B cell (primary cell): ENCODE measurements around the gene CCDC68. TPM values are rescaled to one million over a fixed set of nuclear protein-coding genes. Genes with fewer than 3 reads are reported as not detected.

Experiments used
- ATAC-seq: fragments of 200-7000 bp; cut with Tn5 transposase; one replicate; pipeline ENCODE4 v1.10.0; 2021; ENCODE audit warnings: low read depth, mild to moderate bottlenecking, moderate number of reproducible peaks, moderate library complexity
- CTCF ChIA-PET: fragments of 350-600 bp; sonication (Branson Sonifier 250); formaldehyde crosslinking; loops from one replicate; lab custom pipeline; 2021; ENCODE audit warnings: antibody characterized with exemption, inconsistent platforms; lab: Charles Lee
- POLR2A ChIA-PET: fragments of 350-600 bp; sonication (Branson Sonifier 250); formaldehyde crosslinking; loops from one replicate; lab custom pipeline; 2021; ENCODE audit warnings: antibody characterized with exemption; lab: Charles Lee
- DNase-seq: peaks from one replicate; pipeline ENCODE4 v3.0.0; 2013
- H2AFZ ChIP-seq: 2 replicates; pipeline ENCODE4 v1.6.1; 2012; ENCODE audit warnings: mild to moderate bottlenecking, low read depth, low read length; ENCODE audit not compliant: insufficient read depth, poor library complexity, severe bottlenecking
- H3K27ac ChIP-seq, 2 donors: 1 replicate in 1 of 2; 2 replicates in 1 of 2; pipeline ENCODE4 v1.5.1; 2012 to 2013; ENCODE audit warnings: low read length in 2 of 2, mild to moderate bottlenecking in 2 of 2, moderate library complexity in 1 of 2
- H3K27me3 ChIP-seq, 4 experiments: fragments of 200-600 bp in 1 of 4; sonication (generic) in 1 of 4; replicated peaks in 1 of 4; 1 replicate in 2 of 4; 2 replicates in 2 of 4; pipeline versions ENCODE4 v1.6.1 to v1.7.0; 2013 to 2016; ENCODE audit warnings: low read length in 3 of 4, mild to moderate bottlenecking in 2 of 4, mixed read lengths in 1 of 4, moderate library complexity in 1 of 4; ENCODE audit not compliant: insufficient read depth in 4 of 4, control insufficient read depth in 3 of 4; ENCODE audit errors: control extremely low read depth in 1 of 4
- H3K36me3 ChIP-seq, 2 experiments: replicated peaks in 1 of 2; 1 replicate in 1 of 2; 2 replicates in 1 of 2; pipeline versions ENCODE4 v1.6.1 to v1.7.1; 2013; ENCODE audit warnings: low read length in 1 of 2; ENCODE audit not compliant: insufficient read depth in 2 of 2, control insufficient read depth in 1 of 2; ENCODE audit errors: control extremely low read depth in 1 of 2, extremely low read depth in 1 of 2
- H3K4me1 ChIP-seq, 2 donors: fragments of 200-600 bp in 1 of 2; sonication (generic) in 1 of 2; 1 replicate in 1 of 2; 2 replicates in 1 of 2; pipeline versions ENCODE4 v1.5.1 to v1.6.1; 2013 to 2017; ENCODE audit warnings: low read length in 2 of 2; ENCODE audit not compliant: control insufficient read depth in 2 of 2, insufficient read depth in 2 of 2
- H3K4me2 ChIP-seq: replicated peaks from 2 replicates; pipeline ENCODE3; 2012; ENCODE audit warnings: mild to moderate bottlenecking, low read depth, low read length; ENCODE audit not compliant: poor library complexity, severe bottlenecking
- H3K4me3 ChIP-seq, 5 experiments: fragments of 200-600 bp in 1 of 5; sonication (generic) in 1 of 5; 1 replicate in 3 of 5; 2 replicates in 2 of 5; pipeline versions ENCODE4 v1.5.1 to v1.7.0; 2011 to 2016; ENCODE audit warnings: low read length in 4 of 5, mild to moderate bottlenecking in 4 of 5, low read depth in 2 of 5, control low read depth in 1 of 5, moderate library complexity in 1 of 5; ENCODE audit not compliant: insufficient read depth in 1 of 5; ENCODE audit errors: control extremely low read depth in 1 of 5, extremely low read depth in 1 of 5
- H3K79me2 ChIP-seq: fragments of 200-600 bp; sonication (generic); one replicate; pipeline ENCODE4 v1.6.0; 2016; ENCODE audit warnings: low read length; ENCODE audit not compliant: control insufficient read depth, insufficient read depth
- H3K9ac ChIP-seq: fragments of 200-600 bp; sonication (generic); 2 replicates; pipeline ENCODE4 v1.6.1; 2017; ENCODE audit warnings: mild to moderate bottlenecking, low read length, moderate library complexity
- H3K9me3 ChIP-seq, 3 donors: one replicate each; pipeline versions ENCODE4 v1.6.1 to v1.7.1; 2013; ENCODE audit warnings: low read length in 2 of 3; ENCODE audit not compliant: control insufficient read depth in 2 of 3, insufficient read depth in 1 of 3; ENCODE audit errors: control extremely low read depth in 1 of 3
- H4K20me1 ChIP-seq: 2 replicates; pipeline ENCODE4 v1.6.0; 2012; ENCODE audit warnings: mild to moderate bottlenecking, low read length; ENCODE audit not compliant: insufficient read depth, control insufficient read depth, poor library complexity, severe bottlenecking
- H3K27ac Mint-ChIP-seq: one replicate; pipeline ENCODE4 v1.8.0; 2021; ENCODE audit warnings: mixed read lengths
- H3K27me3 Mint-ChIP-seq: one replicate; pipeline ENCODE4 v1.8.0; 2021; ENCODE audit warnings: mixed read lengths
- H3K4me1 Mint-ChIP-seq: one replicate; pipeline ENCODE4 v1.8.0; 2021; ENCODE audit warnings: mixed read lengths
- H3K4me3 Mint-ChIP-seq: one replicate; pipeline ENCODE4 v1.8.0; 2021; ENCODE audit warnings: mixed read lengths
- H3K9me3 Mint-ChIP-seq: one replicate; pipeline ENCODE4 v1.8.0; 2022; ENCODE audit warnings: mixed read lengths; ENCODE audit not compliant: insufficient read depth
- CTCF ChIP-seq: fragments of 200-600 bp; IDR thresholded peaks from one replicate; pipeline ENCODE4 v1.8.0; 2022; ENCODE audit warnings: antibody characterized with exemption, mild to moderate bottlenecking
- EZH2 ChIP-seq: IDR thresholded peaks from 2 replicates; pipeline ENCODE4 v1.6.1; 2012; ENCODE audit warnings: borderline replicate concordance, low read depth, mild to moderate bottlenecking, moderate library complexity, low read length; ENCODE audit not compliant: insufficient read depth, poor library complexity, severe bottlenecking
- WGBS: methylation state at CpG from one replicate; pipeline ENCODE4 v1.1.5; 2013; ENCODE audit warnings: missing lambda C conversion rate; ENCODE audit not compliant: insufficient coverage; 5-methylcytosine and 5-hydroxymethylcytosine counted together
- intact Hi-C: fragments of 100-400 bp; cut with micrococcal nuclease; formaldehyde crosslinking; loops from one replicate; pipeline ENCODE4 v1.10.0; 2022
- polyA plus RNA-seq: library from polyadenylated mRNA; depleted of rRNA; stranded (reverse); fragments of >200 nt; gene quantifications from 2 replicates; pipeline ENCODE4 v1.2.3, GENCODE V29; 2012
- total RNA-seq, 2 donors: library from RNA; stranded (reverse); fragments of 120-200 nt in 1 of 2; gene quantifications; 1 replicate in 1 of 2; 2 replicates in 1 of 2; pipeline versions ENCODE4 v1.2.3 to v1.2.4, GENCODE V29; 2013 to 2022

The CCDC68 gene
- total and polyA plus RNA-seq, 2 donors (not counting 1 experiment from before 2014, with no cell fraction given): 0.01 to 0.32 TPM

- Histone ChIP-seq H3K36me3 (no peaks in the 10 kb centered on the region), H3K79me2 (no peaks in the 10 kb centered on the region), H3K4me1 (peaks cover 4 to 6% of the 10 kb centered on the region in 2 donors), H3K9me3 (no peaks in the 10 kb centered on the region), H3K27me3 (no peaks in the 10 kb centered on the region), H4K20me1 (no peaks in the 10 kb centered on the region), H3K9ac (no peak overlapping the region), H3K4me3 (no peak overlapping the region), H3K27ac (no peak overlapping the region), H2AFZ (no peak overlapping the region), H3K4me2 (no peak overlapping the region)
- no peak for ATAC-seq
- intact Hi-C loops: no loop called here
- CTCF ChIA-PET: no interaction called here
- POLR2A ChIA-PET: no interaction called here
- Mint-ChIP-seq H3K27ac (no peak overlapping the region), H3K9me3 (no peaks in the 10 kb centered on the region), H3K4me3 (no peak overlapping the region), H3K27me3 (no peaks in the 10 kb centered on the region), H3K4me1 (peaks cover 15% of the 10 kb centered on the region)
- no CpG with 5 or more reads among the region's 3 CpGs for WGBS
- DNase-seq: no peak
- no peak for TF ChIP-seq CTCF
- TF ChIP-seq EZH2: no peak
These were observed 16.7 kb downstream of the CCDC68 start for GRCh38 chr18:54942569-54942968.

- Mint-ChIP-seq H3K27ac (no peak overlapping the region), H3K9me3 (no peaks in the 10 kb centered on the region), H3K4me3 (no peak overlapping the region), H3K27me3 (no peaks in the 10 kb centered on the region), H3K4me1 (peaks cover 15% of the 10 kb centered on the region)
- Histone ChIP-seq H4K20me1 (no peaks in the 10 kb centered on the region), H2AFZ (no peak overlapping the region), H3K9ac (no peak overlapping the region), H3K4me3 (no peak overlapping the region), H3K4me2 (no peak overlapping the region), H3K79me2 (no peaks in the 10 kb centered on the region), H3K27ac (no peak overlapping the region), H3K4me1 (peaks cover 4 to 6% of the 10 kb centered on the region in 2 donors), H3K27me3 (no peaks in the 10 kb centered on the region), H3K36me3 (no peaks in the 10 kb centered on the region), H3K9me3 (no peaks in the 10 kb centered on the region)
- CTCF ChIA-PET: no interaction called here
- POLR2A ChIA-PET: no interaction called here
- DNase-seq (no peak), ATAC-seq (no peak)
- intact Hi-C loops: no loop called here
- TF ChIP-seq CTCF (no peak), EZH2 (no peak)
- WGBS: no CpG with 5 or more reads among the region's 4 CpGs
These were observed 17.1 kb downstream of the CCDC68 start for GRCh38 chr18:54942144-54942543.
